ENCODE results near the gene DNAJB1.
"Not testable (repeated sequence)": the region's sequence is repeated elsewhere in the genome, so short reads cannot be mapped to it uniquely, and the experiment has no call there.

The DNAJB1 gene

DNA sequence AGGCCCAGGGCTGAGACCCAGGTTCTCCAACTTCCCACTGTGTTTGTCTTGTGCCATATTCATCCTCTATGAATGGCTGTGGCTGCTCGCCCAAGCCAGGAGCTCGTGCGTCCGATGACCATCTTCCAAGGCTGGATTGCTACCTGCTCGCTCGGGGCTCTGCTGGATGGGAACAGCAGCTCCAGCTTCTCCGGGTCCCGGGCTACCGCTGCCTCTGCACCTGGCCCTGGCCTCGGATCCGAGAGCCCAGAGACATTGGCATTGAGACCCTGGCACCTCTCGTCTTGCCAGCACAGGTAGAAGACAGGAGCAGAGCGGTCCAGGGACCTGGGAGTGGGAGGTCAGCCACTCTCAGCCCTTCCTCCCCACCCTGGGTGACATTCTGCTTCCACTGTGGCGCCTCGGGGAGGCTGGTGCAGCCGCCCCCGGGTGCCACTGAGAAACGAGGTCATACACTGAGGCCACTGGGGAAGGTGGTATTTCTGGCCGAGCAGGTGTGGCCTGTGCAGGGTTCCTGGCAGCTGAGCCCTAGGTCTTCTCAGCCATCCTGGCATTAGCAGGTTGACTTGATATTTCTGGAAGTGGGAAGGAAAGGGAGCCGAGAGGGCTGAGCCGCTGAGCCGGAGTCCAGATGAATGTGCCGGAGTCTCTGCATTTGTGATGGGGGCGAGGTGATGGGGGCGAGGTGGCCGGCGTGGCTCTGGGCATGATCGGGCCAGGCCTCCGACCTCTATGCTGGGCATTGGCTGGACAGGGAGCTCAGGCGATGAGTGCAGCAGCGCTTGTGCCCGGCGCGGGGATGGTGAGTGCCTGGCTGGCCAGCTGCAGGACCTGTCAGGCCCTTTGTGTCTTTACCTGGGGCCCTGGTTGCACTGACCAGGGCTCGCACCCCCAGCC lies 35.1 kb upstream of the DNAJB1 start:
- no peak for DNase-seq (ENCODE audit: low spot score)

DNA sequence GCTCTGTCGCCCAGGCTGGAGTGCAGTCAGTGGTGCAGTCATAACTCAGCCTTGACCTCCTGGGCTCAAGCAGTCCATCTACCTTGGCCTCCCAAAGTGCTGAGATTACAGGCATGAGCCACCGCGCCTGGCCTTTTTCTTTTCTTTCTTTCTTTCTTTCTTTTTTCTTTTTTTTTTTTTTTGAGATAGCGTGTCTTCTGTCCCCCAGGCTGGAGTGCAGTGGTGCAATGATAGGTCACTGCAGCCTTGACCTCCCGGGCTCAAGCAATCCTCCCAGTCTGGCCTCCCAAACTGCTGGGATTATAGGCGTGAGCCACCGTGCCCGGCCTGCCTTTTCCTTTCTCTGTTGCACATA lies 33.8 kb upstream of the DNAJB1 start:
- DNase-seq (ENCODE audit: low spot score): not testable (repeated sequence)

DNA sequence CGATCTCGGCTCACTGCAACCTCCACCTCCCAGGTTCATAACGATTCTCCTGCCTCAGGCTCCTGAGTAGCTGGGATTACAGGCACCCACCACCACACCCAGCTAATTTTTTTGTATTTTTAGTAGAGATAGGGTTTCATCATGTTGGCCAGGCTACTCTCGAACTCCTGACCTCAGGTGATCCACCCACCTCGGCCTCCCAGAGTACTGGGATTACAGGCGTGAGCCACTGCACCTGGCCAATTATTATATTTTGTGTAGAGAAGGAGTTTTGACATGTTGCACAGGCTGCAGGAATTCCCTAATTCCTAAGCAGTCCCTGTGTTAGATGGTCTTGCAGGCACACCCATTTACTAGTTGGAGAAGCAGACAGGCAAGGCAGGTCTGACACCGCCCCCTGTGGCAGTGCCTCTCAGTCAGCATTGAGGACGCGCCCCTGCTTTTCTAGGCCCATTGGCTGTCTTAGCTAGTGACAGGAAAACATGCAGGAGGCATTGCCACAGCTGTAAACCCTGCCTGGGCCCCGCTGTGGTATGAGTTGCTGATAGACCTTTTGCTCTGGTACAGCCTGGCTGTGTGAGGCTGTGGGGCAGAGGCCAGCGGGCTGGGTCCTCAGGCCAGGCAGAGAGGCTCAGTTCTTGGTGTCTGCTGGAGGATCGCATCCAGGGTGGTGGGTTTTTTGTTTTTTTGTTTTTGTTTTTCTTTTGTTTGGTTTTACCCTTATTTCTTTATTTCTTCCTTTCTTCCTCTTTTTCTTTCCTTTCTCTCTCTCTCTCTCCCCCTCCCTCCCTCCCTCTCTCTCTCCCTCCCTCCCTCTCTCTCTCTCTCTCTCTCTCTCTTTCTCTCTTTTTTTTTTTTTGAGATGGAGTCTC lies 33.2 kb upstream of the DNAJB1 start:
- DNase-seq (ENCODE audit: low spot score): peak; percentile 95

DNA sequence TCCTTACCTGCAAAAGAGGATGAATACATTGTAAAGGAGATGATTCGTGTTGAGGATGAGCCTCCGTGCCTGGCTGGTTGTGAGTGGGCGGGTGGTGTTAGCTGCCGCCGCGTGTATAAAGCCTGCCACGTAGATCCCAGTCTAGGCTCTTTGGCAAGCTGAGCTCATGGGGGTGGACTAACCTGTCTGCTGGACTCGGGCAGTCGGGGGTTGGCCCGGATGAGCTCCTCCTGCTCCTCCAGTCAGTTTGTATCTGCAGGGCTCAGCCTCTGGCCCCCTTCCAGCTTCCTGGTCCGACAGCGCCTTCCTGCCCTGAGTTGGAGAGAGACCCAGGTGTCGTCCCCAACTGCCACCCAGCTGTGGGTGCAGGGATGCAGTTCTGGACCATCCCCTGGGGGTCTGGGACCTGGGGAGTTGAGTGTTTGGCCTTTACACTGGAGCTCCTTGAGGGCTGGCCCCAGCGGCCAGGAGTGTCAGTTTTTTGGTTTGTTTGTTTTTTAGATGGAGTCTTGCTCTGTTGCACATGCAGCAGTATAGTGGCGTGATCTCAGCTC lies 32.1 kb upstream of the DNAJB1 start:
- DNase-seq (ENCODE audit: low spot score): no peak

DNA sequence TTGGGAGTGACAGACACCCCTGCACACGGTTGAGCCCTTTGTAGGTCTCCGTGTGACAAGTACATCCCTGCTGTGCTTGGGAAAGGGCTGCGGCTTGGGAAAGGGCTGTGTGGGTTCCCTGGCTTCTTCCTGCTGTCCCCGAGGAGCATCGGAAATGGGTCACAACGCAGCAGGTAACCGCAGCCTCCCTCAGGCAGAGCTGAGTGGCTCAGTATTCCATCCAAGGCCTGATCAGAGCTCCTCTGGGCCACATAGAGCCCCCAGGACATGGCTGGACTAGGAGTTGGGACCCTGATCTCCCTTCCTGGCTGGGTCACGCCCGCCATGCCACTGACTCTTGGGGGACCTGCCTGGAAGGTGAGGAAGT lies 27.5 kb upstream of the DNAJB1 start:
- no peak for DNase-seq (ENCODE audit: low spot score)

DNA sequence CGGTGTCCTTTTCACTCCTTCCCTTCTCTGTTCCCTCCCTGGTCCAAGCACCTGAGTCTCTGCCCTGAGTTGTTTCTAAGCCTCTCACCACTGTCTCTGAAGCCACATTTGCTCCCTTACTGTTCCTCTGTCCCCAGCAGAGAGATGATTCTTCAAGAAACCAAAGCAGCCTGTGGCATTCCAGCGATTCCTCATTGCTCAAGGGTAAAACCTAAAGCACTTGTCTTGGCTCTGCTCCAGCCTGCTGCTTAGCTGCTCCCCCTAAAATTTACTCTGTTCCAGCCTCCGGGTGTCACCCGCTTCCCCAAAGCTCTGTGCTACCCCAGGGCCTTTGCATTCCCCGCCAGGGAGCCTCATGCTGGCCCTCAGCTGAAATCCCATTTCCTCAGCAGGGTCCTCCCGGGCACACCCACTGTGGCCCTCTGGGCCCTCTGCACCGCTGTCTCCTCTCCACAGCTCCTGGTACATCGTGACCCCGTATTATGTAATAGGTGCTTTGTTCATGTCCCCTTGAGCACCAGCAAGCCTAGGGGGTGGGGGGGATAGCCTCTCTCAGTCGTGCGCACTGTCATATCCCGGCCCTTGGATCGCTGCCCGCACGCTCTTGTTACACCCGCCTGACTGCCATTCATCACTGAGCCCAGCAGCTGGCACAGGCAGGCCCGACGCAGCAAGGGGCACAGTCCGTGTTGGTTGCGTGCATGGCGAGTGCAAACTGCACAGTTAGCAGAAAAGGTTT lies 26.9 kb upstream of the DNAJB1 start:
- DNase-seq (ENCODE audit: low spot score): no peak

DNA sequence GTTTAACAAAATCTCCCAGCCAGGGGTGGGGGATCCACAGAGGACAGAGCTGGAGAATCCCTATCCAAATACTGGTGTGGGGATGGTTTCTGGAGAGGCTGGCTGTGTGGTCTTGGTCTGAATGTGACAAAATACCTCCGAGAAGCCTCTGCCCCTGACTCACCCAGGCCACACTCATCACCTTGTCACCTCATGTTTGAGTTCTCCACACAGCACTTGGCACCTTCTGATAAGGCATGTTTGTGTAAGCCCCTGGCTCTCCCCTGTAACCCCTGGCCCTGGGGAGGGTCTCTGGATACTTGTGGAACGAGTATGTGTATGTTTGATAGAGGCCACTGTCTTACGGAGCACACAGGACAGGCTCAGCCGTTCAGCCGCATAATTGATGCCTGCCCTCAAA lies 25.9 kb upstream of the DNAJB1 start:
- no peak for DNase-seq (ENCODE audit: low spot score)

DNA sequence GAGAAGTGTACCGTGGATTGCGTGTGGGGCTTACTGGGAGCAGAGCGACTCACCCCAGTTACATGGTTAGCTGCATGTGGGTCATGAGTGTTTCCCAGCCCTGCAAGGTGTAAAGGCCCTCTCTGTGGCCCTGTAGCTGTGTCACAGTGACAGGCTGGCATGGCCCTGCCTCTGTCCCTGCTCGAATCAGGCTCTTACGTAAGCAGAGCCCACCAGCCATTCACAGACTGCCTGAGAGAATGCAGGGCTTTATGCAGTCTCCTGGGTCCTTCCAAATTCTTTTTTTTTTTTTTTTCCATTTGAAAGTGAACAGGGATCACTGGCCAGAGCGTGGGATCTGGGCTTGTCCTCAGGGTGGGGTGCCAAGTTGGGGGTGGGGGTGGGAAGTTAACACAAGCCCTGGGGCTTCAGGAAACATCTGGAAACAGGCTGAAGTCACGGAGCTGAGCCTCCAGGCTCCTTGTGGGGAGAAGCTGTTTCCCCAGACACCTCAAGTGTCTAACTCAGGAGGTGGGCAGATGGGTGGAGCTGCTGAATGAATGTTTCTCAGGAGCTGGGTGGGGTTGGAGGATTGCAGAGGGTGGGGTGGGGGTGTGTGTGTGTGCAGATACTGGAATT lies 24.6 kb upstream of the DNAJB1 start:
- DNase-seq (ENCODE audit: low spot score): no peak

DNA sequence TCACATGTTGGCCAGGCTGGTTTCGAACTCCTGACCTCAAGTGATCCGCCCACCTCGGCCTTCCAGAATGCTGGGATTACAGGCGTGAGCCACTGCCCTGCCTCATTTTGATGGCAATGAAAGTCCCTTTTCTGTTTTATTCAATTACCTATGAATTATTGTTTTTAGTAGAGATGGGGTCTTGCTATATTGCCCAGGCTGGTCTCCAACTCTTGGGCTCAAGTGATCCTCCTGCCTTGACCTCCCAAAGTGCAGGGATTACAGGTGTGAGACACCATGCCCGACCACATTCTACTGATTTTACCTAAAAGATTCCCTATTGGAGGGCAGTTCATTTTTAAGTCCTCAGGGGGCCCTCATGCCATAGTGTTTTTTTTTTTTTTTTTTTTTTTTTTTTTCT lies 23.8 kb upstream of the DNAJB1 start:
- not testable (repeated sequence) for DNase-seq (ENCODE audit: low spot score)

DNA sequence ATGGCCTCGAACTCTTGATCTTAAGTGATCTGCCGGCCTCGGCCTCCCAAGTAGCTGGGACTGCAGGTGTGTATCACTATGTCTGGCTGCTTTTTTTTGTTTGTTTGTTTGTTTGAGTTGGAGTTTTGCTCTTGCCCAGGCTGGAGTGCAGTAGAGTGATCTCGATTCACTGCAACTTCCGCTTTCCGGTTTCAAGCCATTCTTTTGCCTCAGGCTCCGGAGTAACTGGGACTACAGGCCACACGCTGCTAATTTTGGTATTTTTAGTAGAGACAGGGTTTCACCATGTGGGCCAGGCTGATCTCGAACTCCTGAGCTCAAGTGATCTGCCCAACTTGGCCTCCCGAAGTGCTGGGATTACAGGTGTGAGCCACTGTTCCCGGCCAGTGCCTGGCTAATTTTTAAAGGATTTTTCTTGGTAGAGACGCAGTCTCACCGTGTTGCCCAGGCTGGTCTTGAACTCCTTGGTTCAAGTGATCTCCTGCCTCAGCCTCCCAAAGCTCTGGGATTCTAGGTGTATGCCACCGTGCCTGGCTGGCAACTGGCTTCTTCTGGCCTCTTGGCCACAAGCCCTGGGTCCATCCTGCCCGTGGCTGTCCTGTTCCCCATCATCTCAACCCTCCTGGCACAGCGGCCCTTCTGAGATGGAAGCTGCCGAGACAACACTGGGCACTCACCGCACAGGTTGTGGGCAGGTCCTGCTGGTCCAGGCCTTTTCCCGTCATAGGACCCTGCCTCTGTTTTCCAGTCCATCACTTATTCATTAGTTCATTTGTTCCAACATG lies 22.7 kb upstream of the DNAJB1 start:
- no peak for DNase-seq (ENCODE audit: low spot score)

DNA sequence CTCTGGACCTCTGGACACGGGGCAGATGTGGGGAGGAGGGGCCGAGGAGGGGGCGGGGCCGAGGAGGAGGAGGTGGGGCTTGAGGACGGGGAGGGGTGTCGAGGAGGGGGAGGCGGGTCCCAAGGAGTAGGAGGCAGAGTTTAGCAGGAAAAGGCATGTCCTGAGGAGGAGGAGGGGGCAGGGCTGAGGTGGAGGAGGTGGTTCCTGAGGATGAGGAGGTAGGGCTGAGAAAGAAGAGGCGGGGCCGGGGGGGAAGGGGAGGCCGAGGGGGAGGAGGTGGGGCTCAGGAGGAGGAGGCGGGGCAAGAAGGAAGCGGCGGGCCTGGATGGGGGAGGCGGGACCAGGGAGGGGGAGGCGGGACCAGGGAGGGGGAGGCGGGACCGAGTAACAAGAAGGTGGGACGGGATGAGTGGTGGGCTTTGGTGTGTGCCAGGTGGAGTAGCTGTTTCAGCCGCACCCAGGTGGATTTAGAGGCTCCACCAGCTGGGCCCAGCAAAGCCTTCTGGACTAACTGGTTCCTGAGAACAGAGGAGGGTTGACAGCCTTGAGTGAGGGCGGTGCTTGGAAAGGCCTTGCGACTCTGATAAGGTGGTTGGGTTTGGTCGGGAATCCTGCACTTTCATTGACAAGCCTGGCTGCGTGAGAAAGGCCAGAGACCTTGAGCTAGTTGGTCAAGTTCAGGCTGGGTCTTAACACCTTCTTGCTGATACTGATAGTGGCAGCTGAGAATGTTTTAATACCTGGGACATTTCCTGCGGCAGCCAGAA lies 18.9 kb upstream of the DNAJB1 start:
- DNase-seq (ENCODE audit: low spot score): peak; percentile 62

DNA sequence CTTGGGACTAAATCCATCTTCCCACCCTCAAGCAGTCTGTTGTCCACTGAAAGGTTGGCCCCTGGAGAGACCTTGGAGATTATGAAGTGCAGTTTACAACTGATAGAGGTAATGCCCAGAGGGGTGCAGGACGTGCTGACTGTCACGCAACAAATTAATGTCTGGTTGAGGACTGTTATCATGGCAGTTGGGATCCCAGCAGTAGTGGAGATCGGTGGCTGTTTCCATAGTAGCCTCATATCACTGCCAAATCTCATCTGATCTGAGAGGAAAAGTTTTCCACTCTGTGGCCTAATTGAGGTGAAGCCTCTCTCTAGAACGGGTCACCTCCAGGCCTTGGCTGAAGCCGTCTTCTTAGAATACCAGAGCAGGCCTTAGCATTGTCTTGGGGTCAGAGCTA lies 15.3 kb upstream of the DNAJB1 start:
- DNase-seq (ENCODE audit: low spot score): no peak

DNA sequence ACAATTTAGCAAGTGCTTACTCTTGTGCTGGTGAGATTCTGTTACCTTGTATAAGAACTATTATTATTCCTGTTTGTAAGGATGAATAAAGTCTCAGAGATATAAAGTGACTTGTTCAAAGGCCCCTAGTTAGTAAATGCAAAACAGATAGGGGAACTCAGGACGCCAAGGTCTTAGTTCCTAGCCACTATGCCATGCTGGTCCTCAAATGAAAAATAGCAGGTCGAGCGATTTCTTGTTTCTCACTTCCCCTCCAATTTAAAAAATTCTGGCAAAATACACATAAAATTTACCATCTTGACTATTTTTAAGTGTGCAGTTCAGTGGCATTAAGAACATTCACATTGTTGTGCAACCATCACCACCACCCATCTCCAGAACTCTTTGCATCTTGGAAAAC lies 12.3 kb upstream of the DNAJB1 start:
- DNase-seq (ENCODE audit: low spot score): no peak

DNA sequence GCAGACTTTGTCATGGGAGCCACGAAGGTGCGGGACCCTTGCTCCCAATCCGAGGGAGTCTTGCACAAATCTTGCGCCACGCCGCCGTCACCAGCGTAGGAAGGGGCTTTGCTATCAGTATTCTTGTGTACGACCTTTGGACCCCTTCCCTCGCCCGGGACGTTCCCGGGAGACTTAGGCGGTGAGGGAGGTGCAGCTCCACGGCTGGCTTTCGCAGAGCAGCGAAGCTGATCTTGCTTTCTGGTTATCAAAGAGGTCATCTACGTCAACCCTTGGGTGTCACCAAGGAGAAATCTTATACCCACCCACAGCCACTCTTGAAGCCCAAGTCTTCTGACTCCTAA lies 11.8 kb upstream of the DNAJB1 start:
- peak; percentile 70 for DNase-seq (ENCODE audit: low spot score)

DNA sequence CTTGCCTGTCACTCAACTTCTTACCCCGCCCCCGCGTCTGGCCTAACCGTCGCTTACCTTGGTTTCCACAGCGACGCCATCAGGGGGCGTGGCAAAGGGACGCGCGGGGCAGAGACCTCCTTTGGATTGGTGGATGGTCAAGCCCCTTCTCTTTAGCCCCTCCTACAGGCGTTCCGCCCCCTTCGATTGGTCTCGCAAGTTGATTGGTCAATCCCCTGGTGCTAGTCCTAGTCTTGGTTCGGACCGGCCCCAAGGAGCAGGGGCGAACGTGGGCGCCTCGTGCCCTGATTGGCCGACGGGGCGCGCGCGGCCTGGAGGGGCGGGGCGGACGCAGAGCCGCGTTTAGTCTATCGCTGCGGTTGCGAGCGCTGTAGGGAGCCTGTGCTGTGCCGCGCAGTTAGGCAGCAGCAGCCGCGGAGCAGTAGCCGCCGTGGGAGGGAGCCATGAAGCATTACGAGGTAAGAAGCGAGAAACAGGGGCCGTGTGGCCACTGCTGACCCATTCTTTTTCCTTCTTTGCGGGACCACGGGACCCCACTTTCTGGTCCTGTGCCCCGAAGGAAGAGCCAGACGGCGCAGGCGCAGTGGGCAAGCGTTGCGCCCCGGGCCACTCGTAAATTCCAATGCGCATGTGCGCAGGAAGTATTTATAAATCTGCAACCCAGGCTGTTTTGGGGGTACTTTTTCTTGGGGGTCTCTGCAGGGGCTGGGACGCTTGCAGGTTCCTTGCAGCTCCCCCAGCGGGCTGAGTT lies 11.2 kb upstream of the DNAJB1 start, which contains the start of gene TECR:
Gene TECR, plus strand, starts transcription at position 341 of the 751 bp plus-strand sequence. Its CDS starts 103 bp downstream, at position 444.
- DNase-seq (ENCODE audit: low spot score): peak; percentile 100

DNA sequence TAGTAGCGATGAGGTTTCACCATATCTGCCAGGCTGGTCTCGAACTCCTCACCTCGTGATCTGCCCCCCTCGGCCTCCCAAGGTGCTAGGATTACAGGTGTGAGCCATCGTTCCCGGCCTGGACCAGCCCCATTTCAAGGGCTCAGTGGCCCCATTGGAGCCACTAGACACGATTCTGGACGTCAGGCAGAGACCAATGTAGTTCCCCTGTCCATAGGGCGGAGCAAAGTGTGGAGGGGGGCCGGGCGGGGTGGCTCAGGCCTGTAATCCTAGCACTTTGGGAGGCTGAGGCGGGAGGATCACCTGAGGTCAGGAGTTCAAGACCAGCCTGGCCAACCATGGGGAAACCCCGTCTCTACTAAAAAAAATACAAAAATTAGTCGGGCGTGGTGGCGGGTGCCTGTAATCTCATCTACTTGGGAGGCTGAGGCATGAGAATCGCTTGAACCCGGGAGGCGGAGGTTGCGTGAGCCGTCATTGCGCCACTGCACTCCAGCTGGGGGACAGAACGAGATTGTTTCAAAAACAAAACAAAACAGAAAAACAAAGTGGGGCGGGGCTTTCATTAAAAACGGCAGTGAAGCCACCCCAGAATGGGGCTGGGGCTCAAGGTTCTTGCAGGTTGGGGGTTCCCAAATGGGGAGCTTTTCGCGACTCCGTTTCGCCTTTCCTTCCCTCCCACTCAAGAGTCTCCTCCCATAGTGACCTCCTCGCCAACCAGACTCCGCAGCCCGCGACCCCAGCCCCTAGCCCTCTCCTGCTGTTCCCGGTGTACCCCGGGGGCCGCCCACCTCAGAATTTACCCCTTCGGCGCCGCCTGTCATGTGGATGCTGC lies 10.4 kb upstream of the DNAJB1 start:
- no peak for DNase-seq (ENCODE audit: low spot score)

DNA sequence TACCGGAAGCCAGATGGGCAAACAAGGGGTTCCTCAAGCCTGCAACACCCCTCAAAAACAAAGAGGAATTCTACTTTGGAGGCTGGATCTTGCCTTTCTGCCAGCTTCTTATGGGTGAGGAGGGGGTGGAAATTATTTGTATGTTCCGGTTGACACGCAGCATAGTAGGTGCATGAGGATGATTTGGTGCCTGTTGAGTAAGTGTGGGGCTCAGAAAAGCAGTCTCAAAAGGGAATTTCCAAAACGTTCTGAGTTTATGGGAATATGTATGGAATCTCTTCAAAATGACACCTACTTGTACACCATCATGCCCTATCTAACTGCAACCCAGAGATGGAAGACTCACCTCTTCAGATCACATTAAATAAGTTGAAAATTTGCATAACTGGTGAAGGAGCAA lies 8.2 kb upstream of the DNAJB1 start:
- no peak for DNase-seq (ENCODE audit: low spot score)

DNA sequence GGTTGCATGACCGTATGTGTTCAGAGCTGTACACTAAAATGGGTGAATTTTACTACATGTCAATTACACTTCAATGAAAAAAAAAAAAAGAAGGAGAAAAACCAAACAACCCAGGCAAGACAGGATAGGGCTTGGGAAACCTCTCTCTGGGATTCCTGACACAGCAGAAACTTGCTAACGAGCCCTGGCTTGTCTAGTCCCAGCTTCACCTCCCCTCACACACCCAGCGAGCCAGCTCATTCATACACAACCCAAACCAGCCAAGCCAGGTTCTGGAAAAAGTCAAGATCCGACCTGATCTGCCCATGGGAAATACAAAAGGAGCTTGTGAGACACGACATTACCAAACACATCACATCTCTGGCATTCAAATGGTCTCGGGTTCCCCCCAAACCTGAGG lies 7.5 kb upstream of the DNAJB1 start:
- DNase-seq (ENCODE audit: low spot score): no peak

DNA sequence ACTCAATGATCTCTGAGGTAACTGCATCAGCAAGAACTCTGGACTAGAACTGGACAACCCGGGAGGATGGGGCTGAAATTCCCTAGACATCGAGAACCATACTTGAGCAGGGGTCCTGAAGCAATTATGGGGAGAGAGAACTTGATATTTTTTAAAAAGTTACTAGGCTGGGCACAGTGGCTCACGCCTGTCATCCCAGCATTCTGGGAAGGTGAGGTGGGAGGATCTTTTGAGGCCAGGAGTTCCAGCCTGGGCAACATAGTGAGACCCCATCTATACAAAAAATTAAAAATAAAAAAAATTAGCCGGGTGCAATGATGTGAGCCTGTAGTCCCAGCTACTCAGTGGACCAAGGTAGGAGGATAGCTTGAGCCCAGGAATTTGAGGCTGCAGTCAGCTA lies 2.3 kb upstream of the DNAJB1 start:
- no peak for DNase-seq (ENCODE audit: low spot score)

Data from NAMALWA (cell line).